ENCODE measurements around the gene SVIL. TPM values are rescaled to one million over a fixed set of nuclear protein-coding genes. Genes with fewer than 3 reads are reported as not detected.
"Not testable (repeated sequence)": the region's sequence is repeated elsewhere in the genome, so short reads cannot be mapped to it uniquely, and the experiment has no call there.

Gene SVIL
- total RNA-seq, 3 donors from 2014 or later, result 67.6 to 1,278 (median 86.0) TPM

GRCh38 chr10:29512425-29512974 lies 122.3 kb downstream of the SVIL start:
- intact Hi-C loops (cut with DNase I, micrococcal nuclease), result no loop called here
- no peak for DNase-seq
- TF ChIP-seq, protein P1, sequence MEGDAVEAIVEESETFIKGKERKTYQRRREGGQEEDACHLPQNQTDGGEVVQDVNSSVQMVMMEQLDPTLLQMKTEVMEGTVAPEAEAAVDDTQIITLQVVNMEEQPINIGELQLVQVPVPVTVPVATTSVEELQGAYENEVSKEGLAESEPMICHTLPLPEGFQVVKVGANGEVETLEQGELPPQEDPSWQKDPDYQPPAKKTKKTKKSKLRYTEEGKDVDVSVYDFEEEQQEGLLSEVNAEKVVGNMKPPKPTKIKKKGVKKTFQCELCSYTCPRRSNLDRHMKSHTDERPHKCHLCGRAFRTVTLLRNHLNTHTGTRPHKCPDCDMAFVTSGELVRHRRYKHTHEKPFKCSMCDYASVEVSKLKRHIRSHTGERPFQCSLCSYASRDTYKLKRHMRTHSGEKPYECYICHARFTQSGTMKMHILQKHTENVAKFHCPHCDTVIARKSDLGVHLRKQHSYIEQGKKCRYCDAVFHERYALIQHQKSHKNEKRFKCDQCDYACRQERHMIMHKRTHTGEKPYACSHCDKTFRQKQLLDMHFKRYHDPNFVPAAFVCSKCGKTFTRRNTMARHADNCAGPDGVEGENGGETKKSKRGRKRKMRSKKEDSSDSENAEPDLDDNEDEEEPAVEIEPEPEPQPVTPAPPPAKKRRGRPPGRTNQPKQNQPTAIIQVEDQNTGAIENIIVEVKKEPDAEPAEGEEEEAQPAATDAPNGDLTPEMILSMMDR (IDR thresholded peaks at IDR 0.05), result no peak
- no peak for ATAC-seq
- no peak overlapping the region for H3K4me3 ChIP-seq
- no peaks in the 10 kb centered on the region for H3K9me3 ChIP-seq
- H3K4me1 ChIP-seq (ENCODE audit: low read depth), result no peaks in the 10 kb centered on the region
- H3K36me3 ChIP-seq (ENCODE audit: low read depth), result no peaks in the 10 kb centered on the region

DNA sequence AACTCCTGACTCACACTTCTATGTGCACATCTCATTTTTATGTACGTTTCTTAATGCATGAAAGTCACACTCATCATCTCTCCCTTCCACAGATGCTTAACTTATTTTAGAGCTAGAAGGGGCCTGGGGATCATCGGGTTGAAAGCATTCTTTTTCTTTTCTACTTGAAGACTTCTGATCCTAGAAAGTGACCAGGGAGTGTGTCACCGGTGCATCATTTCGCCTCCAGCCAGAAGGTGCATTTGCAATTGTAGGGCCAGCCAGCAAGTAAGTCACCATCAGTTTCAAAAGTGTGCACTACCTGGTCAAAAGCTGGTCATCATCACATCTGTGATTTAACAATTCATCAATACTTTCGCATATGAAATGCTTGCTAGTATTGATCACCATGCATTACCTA lies 123.0 kb downstream of the SVIL start:
- intact Hi-C loops (cut with DNase I, micrococcal nuclease); H3K4me3 ChIP-seq; H3K36me3 ChIP-seq (ENCODE audit: low read depth); H3K9me3 ChIP-seq; ATAC-seq; DNase-seq; H3K4me1 ChIP-seq (ENCODE audit: low read depth): not testable (repeated sequence)

GRCh38 chr10:29510483-29511157 lies 124.2 kb downstream of the SVIL start:
- ATAC-seq; H3K9me3 ChIP-seq; H3K36me3 ChIP-seq (ENCODE audit: low read depth); intact Hi-C loops (cut with DNase I, micrococcal nuclease); H3K4me1 ChIP-seq (ENCODE audit: low read depth); H3K4me3 ChIP-seq; DNase-seq: not testable (repeated sequence)

- intact Hi-C loops (cut with DNase I, micrococcal nuclease), result no loop called here
- TF ChIP-seq, protein P1 (IDR thresholded peaks at IDR 0.05), result no peak
These were observed 126.1 kb downstream of the SVIL start for GRCh38 chr10:29508554-29509244.

DNA sequence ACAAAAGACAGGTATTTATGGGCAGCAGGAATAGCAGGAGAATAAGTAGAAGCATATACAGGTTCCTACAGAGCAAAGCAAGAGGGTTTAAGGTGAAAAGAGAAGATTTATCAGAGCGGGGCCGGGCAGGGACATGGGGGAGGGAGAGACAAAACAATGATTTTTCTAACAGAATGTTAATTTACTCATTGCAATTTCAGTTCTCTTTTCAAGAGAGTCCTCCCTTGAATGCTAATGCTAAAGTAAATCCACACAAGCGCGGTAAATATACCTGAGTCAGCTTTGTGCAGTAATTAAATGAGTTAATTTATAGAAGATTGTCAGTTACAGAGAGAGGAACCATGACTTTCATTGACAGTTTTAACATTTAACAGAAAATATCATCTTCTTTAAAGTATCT lies 127.0 kb downstream of the SVIL start:
- ATAC-seq; H3K9me3 ChIP-seq; DNase-seq; H3K4me1 ChIP-seq (ENCODE audit: low read depth); H3K4me3 ChIP-seq; intact Hi-C loops (cut with DNase I, micrococcal nuclease); H3K36me3 ChIP-seq (ENCODE audit: low read depth): not testable (repeated sequence)

More at GRCh38 chr10:29508554-29509244, 126.1 kb downstream of the SVIL start:
- DNase-seq, result no peak
- Histone ChIP-seq H3K4me1 (ENCODE audit: low read depth) (no peaks in the 10 kb centered on the region), H3K4me3 (no peak overlapping the region), H3K36me3 (ENCODE audit: low read depth) (no peaks in the 10 kb centered on the region), H3K9me3 (no peaks in the 10 kb centered on the region)
- ATAC-seq, result no peak

DNA sequence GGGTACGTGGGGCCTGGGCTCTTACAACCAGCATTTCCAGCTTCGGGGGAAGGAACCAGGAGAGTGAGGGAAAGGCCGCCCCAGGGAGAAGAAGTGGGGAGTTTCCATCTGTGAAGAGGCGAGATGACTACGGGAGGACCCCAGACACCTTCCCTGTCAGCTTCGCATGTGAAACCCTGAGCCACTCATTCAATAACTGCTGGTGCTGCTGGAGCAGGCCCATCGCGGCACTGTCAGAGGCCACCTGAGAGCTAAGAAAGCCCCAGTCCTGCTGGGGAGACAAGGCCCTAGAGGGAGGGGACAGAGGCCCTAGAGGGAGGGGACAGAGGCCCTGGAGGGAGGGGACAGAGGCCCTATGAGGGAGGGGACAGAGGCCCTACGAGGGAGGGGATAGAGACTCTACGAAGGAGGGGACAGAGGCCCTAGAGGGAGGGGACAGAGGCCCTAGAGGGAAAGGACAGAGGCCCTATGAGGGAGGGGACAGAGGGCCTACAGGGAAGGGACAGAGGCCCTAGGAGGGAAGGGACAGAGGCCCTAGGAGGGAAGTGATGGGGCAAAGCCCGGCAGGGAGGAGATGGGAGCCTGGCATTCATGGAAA lies 128.3 kb downstream of the SVIL start:
- intact Hi-C loops (cut with DNase I, micrococcal nuclease); H3K4me1 ChIP-seq (ENCODE audit: low read depth); H3K36me3 ChIP-seq (ENCODE audit: low read depth); DNase-seq; ATAC-seq; H3K4me3 ChIP-seq; H3K9me3 ChIP-seq: not testable (repeated sequence)

- TF ChIP-seq, protein P1 (IDR thresholded peaks at IDR 0.05), result no peak
- DNase-seq, result no peak
- no peak for ATAC-seq
- H3K4me3 ChIP-seq, result no peak overlapping the region
- no peaks in the 10 kb centered on the region for H3K4me1 ChIP-seq (ENCODE audit: low read depth)
- intact Hi-C loops (cut with DNase I, micrococcal nuclease), result no loop called here
- no peaks in the 10 kb centered on the region for H3K9me3 ChIP-seq
- no peaks in the 10 kb centered on the region for H3K36me3 ChIP-seq (ENCODE audit: low read depth)
These were observed 132.4 kb downstream of the SVIL start for GRCh38 chr10:29502351-29502750.
